CD4-positive, alpha-beta T cell treated with Interleukin-17A for 4 hours (primary cell): ENCODE results near the gene RPTOR.

Source experiments
- DNase-seq: peaks from one replicate; pipeline ENCODE4 v3.0.0-alpha.2; 2020; ENCODE audit warnings: mixed read lengths

RPTOR gene

DNA sequence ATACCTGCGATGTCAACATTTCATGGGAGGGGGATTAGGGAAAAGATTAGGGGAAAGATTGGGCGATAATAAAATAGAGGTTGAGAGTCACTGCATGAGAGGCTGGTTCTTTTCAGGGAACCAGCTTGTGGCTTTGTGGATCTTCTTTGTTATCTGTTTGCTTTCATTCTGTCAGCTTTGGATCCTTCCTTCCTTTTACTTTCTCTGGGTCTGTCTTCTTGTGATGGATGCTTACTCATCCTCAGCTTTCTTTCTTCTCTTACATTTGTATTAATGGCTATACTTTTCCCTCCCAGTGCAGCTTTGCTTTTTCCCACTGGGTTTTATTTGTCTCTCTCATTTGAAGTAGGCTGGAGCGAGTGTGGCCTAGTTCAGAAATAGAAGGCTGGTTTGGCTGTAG lies 47.1 kb downstream of the RPTOR start:
- DNase-seq = no peak

DNA sequence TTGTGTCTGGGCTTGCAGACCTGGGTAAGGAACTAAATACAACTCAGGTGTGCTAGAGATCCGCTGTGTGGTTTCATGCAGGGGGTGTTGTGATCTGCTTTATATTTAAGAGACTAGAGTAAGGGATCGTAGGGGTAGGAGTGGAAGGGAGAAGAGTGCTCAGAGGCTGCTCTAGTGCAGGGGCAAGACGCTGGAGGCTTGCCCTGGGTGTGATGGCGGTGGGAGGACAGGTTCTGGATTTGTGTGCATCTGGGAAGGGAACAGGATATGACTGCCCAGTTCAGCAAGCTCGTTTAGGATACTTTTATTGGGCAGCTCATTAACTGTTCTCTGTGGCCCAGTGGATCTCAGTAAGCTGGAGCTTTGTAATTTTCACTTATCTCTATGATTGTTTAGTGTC lies 47.6 kb downstream of the RPTOR start:
- DNase-seq = no peak

DNA sequence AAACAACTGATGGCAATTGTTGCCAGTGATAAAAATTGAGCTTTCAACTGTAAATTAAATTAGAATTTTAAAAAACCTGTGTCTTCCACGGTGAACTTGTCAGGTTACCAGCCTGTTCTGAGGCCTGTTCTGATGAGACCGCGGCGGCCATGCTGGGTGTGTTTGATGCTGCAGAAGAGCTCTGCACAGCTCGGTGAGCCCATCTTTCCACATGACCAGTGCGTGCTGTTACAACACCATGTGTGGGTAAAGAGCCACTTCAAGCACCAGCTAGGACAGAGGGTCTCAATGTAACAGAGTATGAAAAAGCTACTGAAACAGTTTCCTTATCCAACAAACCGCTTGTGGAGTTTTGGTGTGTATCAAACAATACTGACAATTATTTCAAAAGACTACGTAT lies 48.5 kb downstream of the RPTOR start:
- DNase-seq = no peak

- no peak for DNase-seq
Measured at GRCh38 chr17:80594431-80595269, 50.0 kb downstream of the RPTOR start.

GRCh38 chr17:80596760-80597608 lies 52.3 kb downstream of the RPTOR start:
- peak; percentile 37 for DNase-seq

DNA sequence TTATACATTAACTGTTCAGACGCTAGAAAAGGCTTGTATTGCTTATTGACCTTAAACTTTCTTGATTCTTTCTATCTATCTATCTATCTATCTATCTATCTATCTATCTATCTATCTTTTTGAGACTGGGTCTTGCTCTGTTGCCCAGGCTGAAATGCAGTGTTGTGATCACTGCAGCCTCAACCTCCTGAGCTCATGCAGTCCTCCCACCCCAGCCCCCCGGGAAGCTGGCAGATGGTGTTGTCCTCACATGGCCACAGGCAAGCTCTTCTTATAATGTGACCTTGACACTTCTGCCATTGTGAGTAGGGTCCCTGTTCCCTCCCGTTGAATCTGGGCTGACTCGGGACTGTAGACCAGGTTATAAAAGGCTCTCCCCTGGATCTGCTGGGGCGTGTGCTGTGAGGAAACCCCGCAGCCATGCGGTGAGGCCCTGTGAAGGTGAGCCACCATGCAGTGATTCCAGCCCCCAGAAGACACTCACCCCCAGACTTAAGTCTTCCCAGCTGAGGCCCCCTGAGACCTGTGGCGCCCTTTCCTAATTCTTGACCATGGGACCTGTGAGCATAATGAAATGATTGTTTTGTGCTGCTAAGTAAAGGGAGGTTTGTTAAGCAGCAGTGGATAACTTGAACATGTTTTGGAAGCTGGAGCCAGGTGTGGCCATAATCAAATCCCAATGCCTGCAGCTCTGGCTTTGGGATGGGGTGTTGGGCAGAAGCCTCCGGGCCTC lies 54.3 kb downstream of the RPTOR start:
- no peak for DNase-seq

DNA sequence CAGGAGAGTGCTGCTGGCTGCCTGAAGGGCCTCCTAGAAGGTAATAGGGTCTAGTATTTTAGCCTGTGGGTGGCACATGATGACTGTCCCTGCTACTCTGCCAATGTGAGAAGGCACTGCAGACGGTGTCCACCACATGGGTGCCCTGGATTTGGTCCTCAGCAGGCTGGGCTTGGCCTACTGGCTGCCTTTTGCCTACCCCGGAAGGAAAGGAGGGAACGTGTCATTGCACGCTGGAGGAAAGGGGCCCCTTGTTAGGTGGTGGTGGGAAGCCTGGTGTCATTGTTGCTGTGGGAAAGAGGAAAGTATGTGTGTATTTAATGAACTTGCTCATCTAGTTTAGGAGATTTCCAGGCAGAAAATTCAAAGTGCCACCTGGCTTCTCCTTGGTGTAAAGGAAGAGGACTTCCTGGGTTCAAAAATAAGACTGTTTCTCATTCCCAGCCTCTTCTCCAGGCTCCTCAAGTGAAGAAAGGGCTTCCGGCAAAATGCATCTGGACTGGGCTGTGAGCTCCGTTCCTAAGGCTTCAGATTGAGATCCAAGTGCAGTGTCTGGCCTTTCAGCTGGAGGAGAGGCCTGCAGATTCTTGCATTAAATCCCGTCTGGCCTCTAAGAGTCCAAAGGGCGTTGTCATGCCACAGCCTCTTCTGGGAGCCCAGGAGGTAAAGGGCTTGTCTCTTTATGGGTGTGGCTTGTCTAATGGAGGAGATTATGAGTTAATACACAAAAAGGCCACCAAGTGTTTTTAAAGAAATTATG lies 55.1 kb downstream of the RPTOR start:
- DNase-seq = no peak

DNA sequence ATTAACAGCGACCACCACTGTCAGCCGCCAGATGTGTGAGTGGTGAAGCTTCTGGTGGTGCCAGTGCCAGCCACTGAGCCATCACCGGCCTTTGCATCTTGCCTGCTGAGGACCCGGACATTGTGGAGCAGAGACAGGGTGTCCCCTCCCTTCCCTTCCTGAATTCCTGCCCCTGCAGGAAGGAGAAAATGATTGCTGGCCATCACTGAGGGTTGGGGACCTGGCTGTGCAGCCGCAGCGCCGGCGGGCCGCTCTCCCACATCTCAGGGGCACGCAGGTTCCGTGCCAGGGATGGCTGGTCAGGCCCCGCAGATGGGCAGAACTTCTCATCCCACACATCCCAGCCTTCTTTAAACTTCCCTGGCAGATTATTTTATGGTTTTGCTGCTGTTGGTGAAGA lies 56.5 kb downstream of the RPTOR start:
- no peak for DNase-seq

DNA sequence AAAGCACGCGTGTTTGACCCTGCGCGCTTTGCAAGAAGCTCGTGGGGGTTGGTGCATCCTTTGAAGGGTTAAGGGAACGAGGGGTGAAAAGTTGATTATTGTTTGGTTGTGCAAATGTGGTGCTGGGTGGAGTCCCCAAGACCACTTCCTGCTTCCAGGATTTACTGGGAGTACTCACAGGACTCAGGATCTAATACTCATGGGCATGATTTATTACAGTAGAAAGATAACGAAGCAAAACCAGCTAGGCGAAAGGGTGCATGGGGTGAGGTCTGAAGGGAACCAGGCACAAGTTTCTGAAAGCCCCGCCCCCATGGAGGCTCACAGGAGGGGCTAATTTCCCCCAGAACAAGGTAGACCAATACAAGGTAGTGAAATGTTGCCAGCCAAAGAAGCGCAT lies 58.8 kb downstream of the RPTOR start:
- no peak for DNase-seq

DNA sequence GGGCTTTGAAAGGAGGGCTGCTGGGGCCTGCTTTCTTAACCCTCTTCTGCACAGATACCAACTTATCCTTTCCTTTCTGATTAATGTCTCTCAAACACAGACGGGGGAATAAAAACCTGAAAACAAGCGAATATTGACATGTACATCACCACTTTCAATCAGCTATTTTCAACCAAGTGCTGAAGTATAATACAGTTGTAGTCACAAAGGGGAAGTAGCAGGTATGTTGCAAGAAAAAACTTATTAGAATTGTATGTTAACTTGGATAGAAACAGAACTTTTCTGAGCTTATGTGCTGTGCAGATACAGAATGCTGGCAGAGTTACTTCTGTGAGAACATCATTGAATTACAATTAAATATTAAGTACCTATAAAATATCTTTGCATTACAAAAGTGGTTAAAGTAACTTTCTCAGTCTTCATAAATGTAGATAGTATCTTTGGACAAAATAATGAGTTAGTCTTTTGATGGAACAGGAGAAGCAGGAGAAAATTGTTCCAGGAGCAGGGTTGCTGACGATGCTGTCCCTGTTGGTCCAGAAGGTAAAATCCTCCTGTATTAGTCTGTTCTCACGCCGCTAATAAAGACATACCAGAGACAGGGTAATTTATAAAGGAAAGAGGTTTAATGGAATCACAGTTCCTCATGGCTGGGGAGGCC lies 59.5 kb downstream of the RPTOR start:
- DNase-seq = no peak

- DNase-seq = no peak
Measured at GRCh38 chr17:80604670-80605010, 60.0 kb downstream of the RPTOR start.

GRCh38 chr17:80605326-80606066 lies 60.9 kb downstream of the RPTOR start:
- peak; percentile 61 for DNase-seq

DNA sequence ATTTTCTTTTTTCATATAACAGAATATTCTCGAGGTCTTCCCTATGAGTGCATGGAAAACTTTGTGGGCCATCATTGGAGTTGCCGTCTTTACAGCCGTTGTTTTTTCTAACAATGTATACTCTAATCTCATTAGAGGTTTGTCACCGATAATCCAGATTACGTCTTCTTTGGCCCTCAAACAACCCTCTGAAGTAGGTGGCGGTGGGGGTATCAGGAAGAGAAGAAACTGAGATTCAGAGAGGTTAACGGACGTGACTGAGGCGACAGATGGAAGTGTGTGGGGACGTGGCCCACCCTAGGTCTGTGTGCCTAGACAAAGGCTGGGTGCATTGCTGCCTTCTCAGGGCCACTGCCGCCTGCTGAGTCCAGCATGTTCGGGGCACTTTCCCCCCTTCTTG lies 63.7 kb downstream of the RPTOR start:
- no peak for DNase-seq

- DNase-seq = no peak
Measured at GRCh38 chr17:80609757-80610156, 65.1 kb downstream of the RPTOR start.

GRCh38 chr17:80611816-80612215 lies 67.2 kb downstream of the RPTOR start:
- no peak for DNase-seq

GRCh38 chr17:80612997-80613731 lies 68.5 kb downstream of the RPTOR start:
- no peak for DNase-seq

DNA sequence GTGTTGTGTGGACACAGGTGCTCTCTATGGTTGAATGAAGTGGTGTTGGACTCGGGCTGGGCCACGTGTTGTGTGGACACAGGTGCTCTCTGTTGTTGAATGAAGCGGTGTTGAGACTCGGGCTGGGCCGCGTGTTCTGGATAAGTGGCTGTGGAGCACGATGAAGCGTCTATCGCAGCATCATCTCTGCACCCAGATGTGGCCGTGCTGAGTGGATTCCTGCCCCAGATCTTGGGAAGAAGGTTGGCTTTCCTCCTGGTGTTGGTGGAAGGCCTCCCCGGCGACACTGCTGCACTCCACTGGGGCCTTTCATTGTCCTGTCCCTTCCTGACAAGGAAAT lies 69.1 kb downstream of the RPTOR start:
- no peak for DNase-seq

GRCh38 chr17:80614332-80615047 lies 69.9 kb downstream of the RPTOR start:
- peak; percentile 47 for DNase-seq

DNA sequence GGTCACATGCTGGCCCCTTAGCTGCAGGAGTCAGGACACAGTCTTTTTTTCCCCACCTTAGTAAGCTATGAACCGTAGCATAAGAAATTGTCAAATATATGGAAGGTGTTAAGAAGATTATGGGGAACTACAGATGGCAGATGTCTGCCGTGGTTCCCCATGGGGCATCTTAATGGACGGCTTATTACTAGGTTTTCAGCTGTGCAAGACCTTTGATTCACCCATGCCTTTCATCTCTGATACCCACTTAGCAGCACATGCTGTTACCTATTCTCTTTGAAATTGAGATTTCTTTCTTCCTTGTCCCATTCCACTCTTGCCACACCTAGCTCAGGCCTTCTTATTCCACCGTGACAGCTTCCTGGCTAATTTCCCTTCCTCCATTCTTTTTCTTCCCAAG lies 70.7 kb downstream of the RPTOR start:
- no peak for DNase-seq

DNA sequence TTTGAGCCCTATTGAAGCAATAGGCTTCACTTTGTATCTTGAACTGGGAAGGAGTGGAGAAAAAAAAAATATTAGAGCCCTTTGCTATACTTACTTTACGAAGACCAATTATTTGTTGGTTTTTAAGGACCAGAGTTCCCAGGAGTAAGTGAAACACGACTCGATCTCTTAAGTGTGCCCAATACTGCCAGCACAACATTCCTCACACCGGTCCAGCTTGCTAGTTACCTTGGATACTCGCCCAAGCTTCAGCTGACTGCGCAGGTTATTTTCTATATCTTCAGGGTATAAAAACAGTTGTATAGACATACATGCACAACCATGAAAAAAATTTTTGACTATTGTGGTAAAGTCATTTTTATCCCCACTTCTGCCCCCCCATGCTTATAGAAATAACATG lies 72.1 kb downstream of the RPTOR start:
- no peak for DNase-seq
